Measurements from ENCODE around the gene SPART. TPM values are rescaled to one million over a fixed set of nuclear protein-coding genes. Genes with fewer than 3 reads are reported as not detected.

SPART gene
- total and polyA plus RNA-seq, 10 donors = 15.9 to 68.5 (median 54.7) TPM

DNA sequence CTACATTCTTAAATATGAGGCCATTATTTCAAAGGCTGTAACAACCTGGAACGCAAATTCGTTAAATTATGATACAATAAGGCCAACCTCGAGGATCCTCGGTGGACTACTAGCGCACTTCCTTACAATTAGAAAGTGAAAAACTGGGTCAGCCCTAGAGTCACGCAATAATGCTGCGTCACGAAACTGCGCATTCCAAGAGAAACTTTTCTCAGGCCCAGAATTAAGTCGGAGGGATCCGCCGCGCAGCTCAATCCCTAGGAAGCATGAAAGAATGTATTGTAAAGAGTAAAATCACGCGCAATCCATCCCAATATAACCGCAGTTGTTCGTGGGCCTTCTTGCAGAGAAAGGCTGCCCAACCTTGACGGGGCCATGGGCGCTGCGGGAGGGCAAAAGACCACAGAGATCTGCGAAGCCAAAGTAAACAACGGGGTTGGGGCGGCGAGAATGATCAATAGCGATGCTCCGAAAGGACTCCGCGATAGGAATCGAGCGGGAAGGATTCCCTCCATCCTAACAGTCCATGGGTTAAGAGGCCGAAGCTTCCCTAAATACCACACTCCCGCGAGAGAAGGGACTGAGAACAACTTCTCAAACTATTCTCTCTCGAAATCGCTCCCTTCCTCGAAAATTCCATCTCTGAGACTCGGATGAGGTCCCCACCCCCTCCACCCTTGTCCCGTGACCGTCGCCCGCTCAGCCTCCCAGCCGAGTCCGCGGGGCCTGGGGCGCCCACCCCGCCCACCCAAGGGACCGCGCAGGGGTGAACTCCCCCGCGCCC is 564 bp downstream of the SPART start:
- H3K4me1 ChIP-seq = peaks cover 24 to 61% (median 37%) of the 10 kb centered on the region in 6 donors
- intact Hi-C loops (cut with DNase I; ENCODE audit: low total_unique reads) = no loop called here
- 1 to 3% (median 1%) methylated on average over 39 to 50 of the region's 50 CpGs for WGBS, 5 donors
- no peaks in the 10 kb centered on the region for H3K9me3 ChIP-seq
- H3K27ac ChIP-seq = peak overlapping the region; percentile 95 to 99 (median 96)
- DNase-seq = peak; percentile 85
- H3K27me3 ChIP-seq (replicated peaks in 1 of 7) = no peaks in the 10 kb centered on the region
- peak overlapping the region; percentile 59 to 89 (median 71) for H3K4me3 ChIP-seq
- no peaks in the 10 kb centered on the region for H3K36me3 ChIP-seq
- TF ChIP-seq POLR2AphosphoS5 (IDR thresholded peaks at IDR 0.05) (peak in 2 of 3 donors; percentile 33 to 74), POLR2A (IDR thresholded peaks at IDR 0.05) (peak in 1 of 3 donors; percentile 48)
- TF ChIP-seq, protein P1, sequence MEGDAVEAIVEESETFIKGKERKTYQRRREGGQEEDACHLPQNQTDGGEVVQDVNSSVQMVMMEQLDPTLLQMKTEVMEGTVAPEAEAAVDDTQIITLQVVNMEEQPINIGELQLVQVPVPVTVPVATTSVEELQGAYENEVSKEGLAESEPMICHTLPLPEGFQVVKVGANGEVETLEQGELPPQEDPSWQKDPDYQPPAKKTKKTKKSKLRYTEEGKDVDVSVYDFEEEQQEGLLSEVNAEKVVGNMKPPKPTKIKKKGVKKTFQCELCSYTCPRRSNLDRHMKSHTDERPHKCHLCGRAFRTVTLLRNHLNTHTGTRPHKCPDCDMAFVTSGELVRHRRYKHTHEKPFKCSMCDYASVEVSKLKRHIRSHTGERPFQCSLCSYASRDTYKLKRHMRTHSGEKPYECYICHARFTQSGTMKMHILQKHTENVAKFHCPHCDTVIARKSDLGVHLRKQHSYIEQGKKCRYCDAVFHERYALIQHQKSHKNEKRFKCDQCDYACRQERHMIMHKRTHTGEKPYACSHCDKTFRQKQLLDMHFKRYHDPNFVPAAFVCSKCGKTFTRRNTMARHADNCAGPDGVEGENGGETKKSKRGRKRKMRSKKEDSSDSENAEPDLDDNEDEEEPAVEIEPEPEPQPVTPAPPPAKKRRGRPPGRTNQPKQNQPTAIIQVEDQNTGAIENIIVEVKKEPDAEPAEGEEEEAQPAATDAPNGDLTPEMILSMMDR (IDR thresholded peaks at IDR 0.05 in 8 of 11, conservative IDR thresholded peaks at IDR 0.05 in 3 of 11) = no peak

DNA sequence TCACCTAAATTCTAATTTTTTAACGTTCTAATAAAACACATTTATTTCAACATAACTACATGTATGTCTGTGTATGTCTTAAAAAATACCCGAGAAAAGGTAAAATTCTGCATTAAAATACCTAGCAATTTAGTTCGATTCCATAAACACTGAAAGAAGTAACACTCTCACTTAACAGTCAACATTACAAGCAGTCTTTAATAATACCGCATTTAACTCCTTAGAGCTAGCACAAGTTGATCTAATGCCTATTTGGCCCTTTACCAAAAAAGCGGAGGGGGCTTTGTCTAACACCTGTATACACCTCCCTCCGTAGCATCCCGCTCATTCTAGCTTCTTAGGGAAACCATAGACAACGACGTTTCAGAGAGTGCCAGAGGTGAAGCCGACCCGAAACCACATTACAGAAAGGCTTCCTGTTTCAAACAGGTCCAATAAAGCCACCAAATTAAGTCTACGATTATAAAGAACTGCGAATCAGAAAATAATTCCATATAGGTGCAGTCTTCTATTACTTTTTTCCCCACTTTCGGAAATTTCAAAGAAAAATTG is 1.2 kb downstream of the SPART start:
- 7 to 12% (median 8%) methylated on average over 14 of the region's 14 CpGs for WGBS, 5 donors
- Histone ChIP-seq H3K27me3 (replicated peaks in 1 of 7) (no peaks in the 10 kb centered on the region), H3K4me3 (peak overlapping the region; percentile 59 to 89 (median 71)), H3K36me3 (no peaks in the 10 kb centered on the region), H3K9me3 (no peaks in the 10 kb centered on the region), H3K27ac (peak overlapping the region; percentile 95 to 99 (median 96)), H3K4me1 (peaks cover 24 to 64% (median 39%) of the 10 kb centered on the region in 6 donors)
- no peak for TF ChIP-seq POLR2A (IDR thresholded peaks at IDR 0.05)
- no peak for TF ChIP-seq POLR2AphosphoS5 (IDR thresholded peaks at IDR 0.05)
- TF ChIP-seq, protein P1 (IDR thresholded peaks at IDR 0.05 in 8 of 11, conservative IDR thresholded peaks at IDR 0.05 in 3 of 11) = no peak
- intact Hi-C loops (cut with DNase I; ENCODE audit: low total_unique reads) = no loop called here
- no peak for DNase-seq

- Histone ChIP-seq H3K36me3 (no peaks in the 10 kb centered on the region), H3K4me1 (peaks cover 24 to 72% (median 46%) of the 10 kb centered on the region in 6 donors), H3K9me3 (no peaks in the 10 kb centered on the region), H3K27ac (peak overlapping the region in 7 of 8 donors; percentile 95 to 99 (median 97)), H3K27me3 (replicated peaks in 1 of 7) (no peaks in the 10 kb centered on the region), H3K4me3 (peak overlapping the region in 3 of 8 donors; percentile 66 to 89 (median 75))
- TF ChIP-seq, protein P1 (IDR thresholded peaks at IDR 0.05 in 8 of 11, conservative IDR thresholded peaks at IDR 0.05 in 3 of 11) = no peak
- TF ChIP-seq POLR2AphosphoS5 (IDR thresholded peaks at IDR 0.05) = no peak
- TF ChIP-seq POLR2A (IDR thresholded peaks at IDR 0.05) = no peak
- DNase-seq = no peak
- intact Hi-C loops (cut with DNase I; ENCODE audit: low total_unique reads) = no loop called here
- WGBS, 5 donors = 57 to 83% (median 66%) methylated on average over 6 of the region's 6 CpGs
Measured at GRCh38 chr13:36344173-36344572, 2.0 kb downstream of the SPART start.

- intact Hi-C loops (cut with DNase I; ENCODE audit: low total_unique reads) = no loop called here
- Histone ChIP-seq H3K4me1 (peaks cover 24 to 76% (median 47%) of the 10 kb centered on the region in 6 donors), H3K9me3 (no peaks in the 10 kb centered on the region), H3K36me3 (no peaks in the 10 kb centered on the region), H3K4me3 (peak overlapping the region in 3 of 8 donors; percentile 66 to 89 (median 75)), H3K27ac (peak overlapping the region in 4 of 8 donors; percentile 95 to 99 (median 96)), H3K27me3 (replicated peaks in 1 of 7) (no peaks in the 10 kb centered on the region)
- TF ChIP-seq, protein P1 (IDR thresholded peaks at IDR 0.05 in 8 of 11, conservative IDR thresholded peaks at IDR 0.05 in 3 of 11) = no peak
- TF ChIP-seq POLR2A (IDR thresholded peaks at IDR 0.05) (no peak), POLR2AphosphoS5 (IDR thresholded peaks at IDR 0.05) (no peak)
- WGBS, 5 donors = 68 to 82% (median 75%) methylated on average over 3 of the region's 3 CpGs
- no peak for DNase-seq
Measured at GRCh38 chr13:36343766-36344165, 2.4 kb downstream of the SPART start.
